K562 (cell line): ENCODE measurements around the gene ZNRD2. TPM values are rescaled to one million over a fixed set of nuclear protein-coding genes. Genes with fewer than 3 reads are reported as not detected.
A peak's percentile ranks its signal among the peaks of the same experiment; 100 is the strongest.

Source experiments
- CBX2 ChIP-seq: fragments of 200-600 bp; sonication (generic); IDR thresholded peaks from one replicate; pipeline ENCODE4 v1.6.1; 2012; ENCODE audit warnings: mild to moderate bottlenecking, low read length, inconsistent platforms; ENCODE audit not compliant: insufficient read depth, poor library complexity, severe bottlenecking
- CREB3 ChIP-seq: fragments of 450-650 bp; conservative IDR thresholded peaks from 2 replicates; pipeline ENCODE4 v1.6.1; 2016; ENCODE audit warnings: missing genetic modification characterization, low read depth, mild to moderate bottlenecking, missing compliant biosample characterization, moderate library complexity
- CTBP1 ChIP-seq: fragments of 450-650 bp; IDR thresholded peaks from 2 replicates; pipeline ENCODE4 v1.6.1; 2016; ENCODE audit warnings: borderline replicate concordance
- E2F3 ChIP-seq: fragments of 250-450 bp; sonication (Bioruptor Pico); IDR thresholded peaks from 2 replicates; pipeline ENCODE4 v1.4.0; 2020; ENCODE audit warnings: mild to moderate bottlenecking
- GATAD2A ChIP-seq: fragments of 450-650 bp; IDR thresholded peaks from 2 replicates; pipeline ENCODE4 v1.6.1; 2017
- GTF2E2 ChIP-seq: fragments of 200-800 bp; sonication (Bioruptor generic); IDR thresholded peaks from 2 replicates; pipeline ENCODE4 v1.6.1; 2016; ENCODE audit warnings: missing genetic modification characterization, missing compliant biosample characterization
- HDGF ChIP-seq: fragments of 450-650 bp; IDR thresholded peaks from 2 replicates; pipeline ENCODE4 v1.6.1; 2016
- HLTF ChIP-seq: fragments of 450-650 bp; IDR thresholded peaks from 2 replicates; pipeline ENCODE4 v1.6.1; 2016
- KDM2B ChIP-seq: fragments of 250-450 bp; sonication (Bioruptor Pico); IDR thresholded peaks from 2 replicates; pipeline ENCODE4 v1.8.0; 2021; ENCODE audit warnings: mild to moderate bottlenecking, moderate library complexity
- L3MBTL2 ChIP-seq: fragments of 450-650 bp; IDR thresholded peaks from 2 replicates; pipeline ENCODE4 v1.6.1; 2016; ENCODE audit warnings: mild to moderate bottlenecking, moderate library complexity
- POLR2G ChIP-seq: fragments of 200-400 bp; formaldehyde crosslinking; IDR thresholded peaks from 2 replicates; pipeline ENCODE4 v1.6.1; 2017; ENCODE audit warnings: low read depth, mild to moderate bottlenecking, antibody characterized with exemption, low read length, moderate library complexity
- PTTG1 ChIP-seq: fragments of 450-650 bp; IDR thresholded peaks from 2 replicates; pipeline ENCODE4 v1.6.1; 2016; ENCODE audit warnings: low read depth, mild to moderate bottlenecking, missing genetic modification characterization, missing compliant biosample characterization
- RBFOX2 ChIP-seq: fragments of 200-400 bp; formaldehyde crosslinking; IDR thresholded peaks from 2 replicates; pipeline ENCODE4 v1.6.1; 2017; ENCODE audit warnings: low read depth, mild to moderate bottlenecking, low read length, moderate library complexity
- SMAD1 ChIP-seq: fragments of 150-350 bp; IDR thresholded peaks from 2 replicates; pipeline ENCODE4 v1.6.1; 2014; ENCODE audit warnings: low read length, low read depth; ENCODE audit not compliant: partially characterized antibody
- TBL1XR1 ChIP-seq, 2 experiments: IDR thresholded peaks; 2 replicates each; pipeline ENCODE4 v1.6.1; 2012; ENCODE audit warnings: improper control_type of control experiment in 2 of 2, low read length in 2 of 2, mild to moderate bottlenecking in 1 of 2
- TFAM ChIP-seq: fragments of 250-450 bp; sonication (Bioruptor Pico); conservative IDR thresholded peaks from 2 replicates; pipeline ENCODE4 v1.5.0; 2021; ENCODE audit warnings: mild to moderate bottlenecking, moderate library complexity
- UBTF ChIP-seq, 2 experiments: IDR thresholded peaks; 2 replicates each; pipeline ENCODE4 v1.6.1; 2012; ENCODE audit warnings: improper control_type of control experiment in 2 of 2, low read depth in 2 of 2, low read length in 2 of 2, borderline replicate concordance in 1 of 2
- ZBTB11 ChIP-seq, 3 experiments: fragments of 200-800 bp in 1 of 3; fragments of 250-450 bp in 1 of 3; fragments of 450-650 bp in 1 of 3; sonication (Bioruptor Pico) in 1 of 3; sonication (Bioruptor generic) in 1 of 3; formaldehyde crosslinking in 1 of 3; IDR thresholded peaks; 2 replicates each; pipeline versions ENCODE4 v1.6.1 to v1.8.0; 2016 to 2022; ENCODE audit warnings: mild to moderate bottlenecking in 2 of 3, missing genetic modification characterization in 2 of 3, missing compliant biosample characterization in 1 of 3, moderate library complexity in 1 of 3
- ZNF134 ChIP-seq: fragments of 250-450 bp; sonication (Bioruptor Pico); conservative IDR thresholded peaks from 2 replicates; pipeline ENCODE4 v1.4.0; 2020
- ZNF197 ChIP-seq: fragments of 200-800 bp; sonication (Bioruptor generic); IDR thresholded peaks from 2 replicates; pipeline ENCODE4 v1.6.1; 2016; ENCODE audit warnings: low read depth, missing genetic modification characterization, missing compliant biosample characterization
- ZNF232 ChIP-seq: sonication (generic); formaldehyde crosslinking; IDR thresholded peaks from 2 replicates; pipeline ENCODE4 v1.8.0; 2022; ENCODE audit warnings: mild to moderate bottlenecking, missing genetic modification reagents
- ZNF431 ChIP-seq: sonication (generic); formaldehyde crosslinking; IDR thresholded peaks from 2 replicates; pipeline ENCODE4 v1.8.0; 2022; ENCODE audit warnings: mild to moderate bottlenecking, missing genetic modification reagents
- ZNF507 ChIP-seq: conservative IDR thresholded peaks from 2 replicates; pipeline ENCODE4 v1.6.1; 2017; ENCODE audit warnings: missing genetic modification characterization, missing compliant biosample characterization
- polyA plus RNA-seq, 8 experiments: library from polyadenylated mRNA; depleted of rRNA in 4 of 8; stranded (reverse) in 5 of 8; unstranded in 3 of 8; fragments of >200 nt; fragmentation: Nextera tagmentation in 2 of 8; fragmentation: Illumina TruSeq in 1 of 8; extraction: Ambion mirVana in 2 of 8; extraction: Trizol in 1 of 8; gene quantifications; 2 replicates each; pipeline versions ENCODE4 v1.2.1 to v1.2.3, GENCODE V29; 2011 to 2014; ENCODE audit warnings: inconsistent platforms in 1 of 8, missing spikeins in 1 of 8
- total RNA-seq, 7 experiments: library from RNA; depleted of rRNA in 6 of 7; stranded (reverse); fragments of >200 nt in 6 of 7; fragmentation: Illumina TruSeq in 2 of 7; extraction: Trizol in 2 of 7; gene quantifications; 2 replicates each; pipeline versions ENCODE4 v1.2.1 to v1.2.3, GENCODE V29; 2011 to 2021; ENCODE audit warnings: low replicate concordance in 1 of 7

Gene ZNRD2
- total and polyA plus RNA-seq, 9 of the 15 experiments (the other 6 are each of a cell fraction or from before 2014, with no cell fraction given): 13.4 to 129 (median 60.4) TPM

GRCh38 chr11:65546217-65546958 lies 23.9 kb upstream of the ZNRD2 start (continued):
- TF ChIP-seq SMAD1: no peak
- no peak for TF ChIP-seq PTTG1 (tag)
- no peak for TF ChIP-seq TBL1XR1 (IDR thresholded peaks at IDR 0.05; ENCODE audit: low read length in 2 of 2)
- no peak for TF ChIP-seq ZNF232 (CRISPR knock-in tag)
- peak; percentile 68; the same call in 1 of the 2 replicates for TF ChIP-seq L3MBTL2
- no peak for TF ChIP-seq CREB3 (tag)
- TF ChIP-seq ZNF197 (CRISPR knock-in tag): no peak
- no peak for TF ChIP-seq UBTF (IDR thresholded peaks at IDR 0.05; ENCODE audit: borderline replicate concordance in 1 of 2, low read depth in 2 of 2, low read length in 2 of 2)
- no peak for TF ChIP-seq CBX2
- no peak for TF ChIP-seq HLTF
- TF ChIP-seq E2F3 (CRISPR knock-in tag): no peak
- 0 out of 2 replicates have a peak, but pooled peaks have one; percentile 17 for TF ChIP-seq KDM2B
- TF ChIP-seq CTBP1: peak; percentile 52; the same call in 1 of the 2 replicates
- peak in 1 of 3 experiments; percentile 80; a peak in 4 of 6 replicates for TF ChIP-seq ZBTB11 (CRISPR knock-in tag; IDR thresholded peaks at IDR 0.05)
- TF ChIP-seq ZNF507 (tag): no peak
- no peak for TF ChIP-seq GTF2E2 (tag)
- TF ChIP-seq ZNF134 (CRISPR knock-in tag): no peak
- peak; percentile 77 for TF ChIP-seq POLR2G
- TF ChIP-seq RBFOX2: peak; percentile 75
- no peak for TF ChIP-seq ZNF431 (CRISPR knock-in tag)
- TF ChIP-seq GATAD2A: peak; percentile 53; the same call in 1 of the 2 replicates
- no peak for TF ChIP-seq TFAM (CRISPR knock-in tag)
- no peak for TF ChIP-seq HDGF
